T-helper 2 cell treated with Interferon-gamma antibody and Interleukin-4, amounts not matched to agents 5 μg/mL and 100 μg/mL, for 36 hours (primary cell): ENCODE data around the gene MYL6B.
A peak's percentile ranks its signal among the peaks of the same experiment; 100 is the strongest.

Source experiments
- DNase-seq: peaks from one replicate; pipeline ENCODE4 v3.0.0; 2021; ENCODE audit warnings: low spot score
- H3K27ac Mint-ChIP-seq: one replicate; pipeline ENCODE4 v1.8.0; 2021; ENCODE audit warnings: mild to moderate bottlenecking, mixed read lengths
- H3K27me3 Mint-ChIP-seq: one replicate; pipeline ENCODE4 v1.8.0; 2021; ENCODE audit warnings: low read depth, mixed read lengths
- H3K36me3 Mint-ChIP-seq: one replicate; pipeline ENCODE4 v1.8.0; 2021; ENCODE audit warnings: low read depth, mixed read lengths
- H3K4me1 Mint-ChIP-seq: one replicate; pipeline ENCODE4 v1.8.0; 2021; ENCODE audit warnings: low read depth, mixed read lengths
- H3K4me3 Mint-ChIP-seq: one replicate; pipeline ENCODE4 v1.8.0; 2022; ENCODE audit warnings: mild to moderate bottlenecking, moderate library complexity, mixed read lengths
- H3K9me3 Mint-ChIP-seq: one replicate; pipeline ENCODE4 v1.8.0; 2021; ENCODE audit warnings: mixed read lengths

MYL6B gene

GRCh38 chr12:56161690-56162351 is 9.4 kb downstream of the MYL6B start:
- no peaks in the 10 kb centered on the region for H3K9me3 Mint-ChIP-seq
- peak overlapping the region; percentile 98 for H3K27ac Mint-ChIP-seq
- H3K36me3 Mint-ChIP-seq = peaks cover 74% of the 10 kb centered on the region
- H3K27me3 Mint-ChIP-seq = no peaks in the 10 kb centered on the region
- DNase-seq = no peak
- peaks cover 25% of the 10 kb centered on the region for H3K4me1 Mint-ChIP-seq
- peak overlapping the region; percentile 94 for H3K4me3 Mint-ChIP-seq

- H3K27ac Mint-ChIP-seq = no peak overlapping the region
- H3K36me3 Mint-ChIP-seq = peaks cover 75% of the 10 kb centered on the region
- no peaks in the 10 kb centered on the region for H3K9me3 Mint-ChIP-seq
- no peak for DNase-seq
- no peaks in the 10 kb centered on the region for H3K27me3 Mint-ChIP-seq
- peaks cover 22% of the 10 kb centered on the region for H3K4me1 Mint-ChIP-seq
- H3K4me3 Mint-ChIP-seq = no peak overlapping the region
Observed at GRCh38 chr12:56162468-56163290, 10.3 kb downstream of the MYL6B start.

- no peak for DNase-seq
- Mint-ChIP-seq H3K9me3 (no peaks in the 10 kb centered on the region), H3K36me3 (peaks cover 74% of the 10 kb centered on the region), H3K27me3 (no peaks in the 10 kb centered on the region), H3K4me3 (no peak overlapping the region), H3K27ac (peak overlapping the region; percentile 47), H3K4me1 (peaks cover 22% of the 10 kb centered on the region)
Observed at GRCh38 chr12:56163533-56164344, 11.4 kb downstream of the MYL6B start.

- Mint-ChIP-seq H3K4me1 (peaks cover 22% of the 10 kb centered on the region), H3K9me3 (no peaks in the 10 kb centered on the region), H3K4me3 (no peak overlapping the region), H3K27me3 (no peaks in the 10 kb centered on the region), H3K36me3 (peaks cover 71% of the 10 kb centered on the region), H3K27ac (no peak overlapping the region)
- DNase-seq = no peak
Observed at GRCh38 chr12:56164345-56164729, 11.9 kb downstream of the MYL6B start.

GRCh38 chr12:56165369-56165768 is 13.0 kb downstream of the MYL6B start:
- Mint-ChIP-seq H3K36me3 (peaks cover 70% of the 10 kb centered on the region), H3K4me1 (peaks cover 16% of the 10 kb centered on the region), H3K4me3 (no peak overlapping the region), H3K27ac (no peak overlapping the region), H3K27me3 (no peaks in the 10 kb centered on the region), H3K9me3 (no peaks in the 10 kb centered on the region)
- no peak for DNase-seq

- no peak overlapping the region for H3K4me3 Mint-ChIP-seq
- no peak for DNase-seq
- H3K27me3 Mint-ChIP-seq = no peaks in the 10 kb centered on the region
- H3K9me3 Mint-ChIP-seq = no peaks in the 10 kb centered on the region
- H3K36me3 Mint-ChIP-seq = peaks cover 59% of the 10 kb centered on the region
- H3K27ac Mint-ChIP-seq = peak overlapping the region; percentile 83
- H3K4me1 Mint-ChIP-seq = peaks cover 3% of the 10 kb centered on the region
Observed at GRCh38 chr12:56169229-56169759, 16.9 kb downstream of the MYL6B start.

GRCh38 chr12:56172839-56173238 is 20.5 kb downstream of the MYL6B start:
- DNase-seq = no peak
- H3K4me3 Mint-ChIP-seq = no peak overlapping the region
- no peak overlapping the region for H3K27ac Mint-ChIP-seq
- H3K9me3 Mint-ChIP-seq = no peaks in the 10 kb centered on the region
- no peaks in the 10 kb centered on the region for H3K4me1 Mint-ChIP-seq
- peaks cover 61% of the 10 kb centered on the region for H3K36me3 Mint-ChIP-seq
- no peaks in the 10 kb centered on the region for H3K27me3 Mint-ChIP-seq

DNA sequence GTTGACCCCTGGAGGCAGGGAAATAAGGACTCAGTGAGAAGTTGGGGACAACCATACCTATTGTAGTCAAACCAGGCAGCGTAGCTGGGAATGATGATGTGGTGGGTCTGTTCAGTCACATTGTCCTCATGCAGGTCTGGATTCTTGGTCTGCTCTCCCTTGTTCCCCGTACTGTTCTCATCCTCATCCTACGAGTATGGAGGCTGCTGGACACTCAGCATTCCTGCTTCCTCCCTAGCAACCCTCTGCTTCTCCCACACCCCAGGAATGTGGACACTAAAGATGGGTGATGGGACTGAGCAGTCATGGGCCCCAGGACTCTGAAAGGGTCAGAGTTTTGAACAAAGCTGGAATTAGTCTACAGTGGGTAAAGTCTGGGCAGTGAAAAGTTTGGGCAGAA is 26.0 kb downstream of the MYL6B start:
- no peak for DNase-seq
- Mint-ChIP-seq H3K27ac (no peak overlapping the region), H3K27me3 (no peaks in the 10 kb centered on the region), H3K4me1 (no peaks in the 10 kb centered on the region), H3K4me3 (no peak overlapping the region), H3K9me3 (no peaks in the 10 kb centered on the region), H3K36me3 (peaks cover 66% of the 10 kb centered on the region)

DNA sequence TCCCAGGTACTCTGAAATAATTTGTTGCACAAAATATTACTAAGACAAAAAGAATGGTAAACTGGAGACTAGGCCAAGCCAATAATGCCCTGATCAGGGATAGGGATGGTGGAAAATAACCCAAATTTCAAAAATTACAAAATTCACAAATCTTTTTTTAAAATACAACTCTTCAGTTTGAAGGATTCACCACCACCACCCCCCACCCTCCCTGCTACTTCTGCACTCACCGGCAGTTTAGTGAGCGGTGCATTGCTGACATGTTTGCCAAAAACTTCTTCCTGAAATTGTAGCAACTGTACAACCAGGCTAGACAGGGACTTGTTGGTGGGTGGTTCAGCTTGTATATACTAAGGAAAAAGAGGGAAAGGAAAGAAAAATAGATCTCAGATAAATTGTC is 34.6 kb downstream of the MYL6B start:
- H3K36me3 Mint-ChIP-seq = peaks cover 45% of the 10 kb centered on the region
- H3K27me3 Mint-ChIP-seq = no peaks in the 10 kb centered on the region
- DNase-seq = no peak
- H3K4me1 Mint-ChIP-seq = peaks cover 32% of the 10 kb centered on the region
- no peak overlapping the region for H3K27ac Mint-ChIP-seq
- no peaks in the 10 kb centered on the region for H3K9me3 Mint-ChIP-seq
- peak overlapping the region; percentile 91 for H3K4me3 Mint-ChIP-seq

GRCh38 chr12:56188131-56188777 is 35.9 kb downstream of the MYL6B start:
- H3K27ac Mint-ChIP-seq = peak overlapping the region; percentile 81
- DNase-seq = no peak
- H3K36me3 Mint-ChIP-seq = peaks cover 38% of the 10 kb centered on the region
- peak overlapping the region; percentile 91 for H3K4me3 Mint-ChIP-seq
- no peaks in the 10 kb centered on the region for H3K27me3 Mint-ChIP-seq
- H3K9me3 Mint-ChIP-seq = no peaks in the 10 kb centered on the region
- H3K4me1 Mint-ChIP-seq = peaks cover 41% of the 10 kb centered on the region

- H3K36me3 Mint-ChIP-seq = peaks cover 37% of the 10 kb centered on the region
- DNase-seq = peak; percentile 7
- no peaks in the 10 kb centered on the region for H3K9me3 Mint-ChIP-seq
Observed at GRCh38 chr12:56188778-56189098, 36.4 kb downstream of the MYL6B start.

DNA sequence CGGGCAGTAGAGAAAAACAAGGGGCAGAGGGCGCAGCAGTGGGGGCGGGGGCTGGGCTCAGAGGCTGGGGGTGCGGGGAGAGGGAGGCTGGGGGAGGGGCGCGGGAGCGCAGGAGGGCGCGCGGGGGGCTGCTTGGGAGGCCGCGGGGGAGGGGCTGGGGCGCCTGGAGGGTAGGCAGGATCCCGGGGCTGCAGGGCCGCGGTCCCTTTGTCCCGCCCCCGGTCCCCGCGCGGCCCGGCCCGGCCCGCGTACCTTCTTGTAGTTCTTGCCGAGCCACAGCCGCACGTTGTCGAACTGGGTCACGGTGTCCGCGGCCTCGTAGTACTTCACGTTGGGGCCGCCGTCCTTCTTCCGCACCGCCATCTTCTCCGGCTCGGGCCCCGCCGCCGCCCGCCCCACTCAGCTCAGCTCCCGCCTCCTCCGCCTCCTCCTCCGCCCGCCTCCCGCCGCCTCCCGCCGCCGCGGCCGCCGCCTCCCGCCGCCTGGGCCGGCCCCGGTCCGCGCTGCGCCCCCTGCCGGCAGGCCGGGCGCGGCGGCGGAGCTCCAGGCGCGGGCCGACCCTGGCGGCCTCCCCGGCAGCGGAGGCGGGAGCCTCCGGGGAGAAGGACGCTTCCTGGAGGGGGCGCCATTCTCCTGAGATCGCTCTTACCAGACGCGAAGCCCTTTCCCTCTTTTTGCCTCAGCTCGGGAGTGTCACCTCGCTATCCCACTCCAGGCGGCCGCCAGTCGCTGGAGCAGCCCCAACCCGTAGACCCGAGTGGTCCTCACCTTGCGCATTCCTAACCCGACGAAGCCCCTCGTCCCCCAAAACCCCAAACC is 36.9 kb downstream of the MYL6B start, which contains the start of gene SMARCC2:
SMARCC2 (minus strand) TSS at position 385 of the 819 bp plus-strand sequence; CDS start at position 363, 22 bp downstream.
- H3K9me3 Mint-ChIP-seq = no peaks in the 10 kb centered on the region
- no peaks in the 10 kb centered on the region for H3K27me3 Mint-ChIP-seq
- peak within 1 kb of the TSS; percentile 95 for H3K4me3 Mint-ChIP-seq
- peak within 1 kb of the TSS; percentile 99 for H3K27ac Mint-ChIP-seq
- peaks cover 44% of the 10 kb centered on the region for H3K4me1 Mint-ChIP-seq
- peaks cover 34% of the 10 kb centered on the region for H3K36me3 Mint-ChIP-seq
- peak; percentile 87 for DNase-seq

More at GRCh38 chr12:56188778-56189098, 36.4 kb downstream of the MYL6B start:
- H3K4me1 Mint-ChIP-seq = peaks cover 44% of the 10 kb centered on the region
- no peaks in the 10 kb centered on the region for H3K27me3 Mint-ChIP-seq
- peak overlapping the region; percentile 81 for H3K27ac Mint-ChIP-seq
- peak overlapping the region; percentile 91 for H3K4me3 Mint-ChIP-seq
